Endothelial cell (in vitro differentiated cells): ENCODE results near the gene CCDC85C. TPM values are rescaled to one million over a fixed set of nuclear protein-coding genes. Genes with fewer than 3 reads are reported as not detected.

Source experiments
- DNase-seq: peaks from one replicate; pipeline ENCODE4 v3.0.0; 2021; ENCODE audit warnings: low spot score
- H3K27ac Mint-ChIP-seq: one replicate; pipeline ENCODE4 v1.8.0; 2021; ENCODE audit warnings: mixed read lengths, inconsistent platforms; ENCODE audit not compliant: unreplicated experiment
- H3K27me3 Mint-ChIP-seq: one replicate; pipeline ENCODE4 v1.8.0; 2021; ENCODE audit warnings: mild to moderate bottlenecking, moderate library complexity, mixed read lengths, inconsistent platforms; ENCODE audit not compliant: unreplicated experiment
- H3K36me3 Mint-ChIP-seq: one replicate; pipeline ENCODE4 v1.8.0; 2021; ENCODE audit warnings: mild to moderate bottlenecking, low read depth, mixed read lengths, inconsistent platforms; ENCODE audit not compliant: unreplicated experiment
- H3K4me1 Mint-ChIP-seq: one replicate; pipeline ENCODE4 v1.8.0; 2021; ENCODE audit warnings: mild to moderate bottlenecking, mixed read lengths, inconsistent platforms; ENCODE audit not compliant: unreplicated experiment
- H3K4me3 Mint-ChIP-seq: one replicate; pipeline ENCODE4 v1.8.0; 2021; ENCODE audit warnings: mild to moderate bottlenecking, mixed read lengths, inconsistent platforms; ENCODE audit not compliant: unreplicated experiment
- H3K9me3 Mint-ChIP-seq: one replicate; pipeline ENCODE4 v1.8.0; 2021; ENCODE audit warnings: mixed read lengths, inconsistent platforms; ENCODE audit not compliant: unreplicated experiment
- CTCF ChIP-seq: fragments of 200-600 bp; sonication (generic); IDR thresholded peaks from one replicate; pipeline ENCODE4 v1.5.0; 2021; ENCODE audit warnings: antibody characterized with exemption; ENCODE audit not compliant: unreplicated experiment
- total RNA-seq: library from RNA; stranded (reverse); fragmentation: NEBNext Ultra II Directional; extraction: Animal tissue kit (Norgen Biotek cat#: 25700); gene quantifications from one replicate; pipeline ENCODE4 v1.2.1, GENCODE V29; 2021; ENCODE audit not compliant: unreplicated experiment

Gene CCDC85C
- total RNA-seq, 1 donor from 2014 or later, result 42.1 TPM

DNA sequence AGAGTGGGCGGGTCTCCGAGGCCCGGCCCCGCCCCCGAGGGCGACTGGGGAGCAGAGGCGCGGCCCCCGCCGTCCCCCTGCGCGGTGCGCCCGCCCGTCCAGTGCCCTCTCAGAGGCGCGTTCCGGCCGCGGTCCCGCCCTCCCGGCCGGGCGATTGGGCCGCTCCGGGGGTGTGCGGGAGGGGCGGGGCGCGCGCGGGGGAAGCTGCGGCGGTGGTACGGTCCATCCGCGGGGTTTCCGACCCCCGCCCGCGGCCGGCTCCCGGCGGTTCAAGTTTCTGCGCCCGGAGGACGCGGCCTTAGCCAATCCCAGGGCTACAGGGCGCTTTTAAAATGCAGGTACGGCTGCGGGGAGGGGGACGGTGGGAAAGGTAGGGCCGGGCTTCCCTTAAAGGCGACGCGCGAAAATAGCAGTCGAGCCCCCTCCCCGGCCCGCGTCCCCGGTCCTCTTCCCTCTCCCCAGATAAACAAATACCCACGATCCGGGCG is 315 bp upstream of the CCDC85C start:
- Mint-ChIP-seq H3K27ac (no peak overlapping the region), H3K36me3 (peaks cover 9% of the 10 kb centered on the region), H3K4me1 (peaks cover 34% of the 10 kb centered on the region), H3K4me3 (peak overlapping the region; percentile 87), H3K9me3 (no peaks in the 10 kb centered on the region), H3K27me3 (peaks cover 15% of the 10 kb centered on the region)
- DNase-seq, result peak; percentile 99
- TF ChIP-seq CTCF, result no peak

DNA sequence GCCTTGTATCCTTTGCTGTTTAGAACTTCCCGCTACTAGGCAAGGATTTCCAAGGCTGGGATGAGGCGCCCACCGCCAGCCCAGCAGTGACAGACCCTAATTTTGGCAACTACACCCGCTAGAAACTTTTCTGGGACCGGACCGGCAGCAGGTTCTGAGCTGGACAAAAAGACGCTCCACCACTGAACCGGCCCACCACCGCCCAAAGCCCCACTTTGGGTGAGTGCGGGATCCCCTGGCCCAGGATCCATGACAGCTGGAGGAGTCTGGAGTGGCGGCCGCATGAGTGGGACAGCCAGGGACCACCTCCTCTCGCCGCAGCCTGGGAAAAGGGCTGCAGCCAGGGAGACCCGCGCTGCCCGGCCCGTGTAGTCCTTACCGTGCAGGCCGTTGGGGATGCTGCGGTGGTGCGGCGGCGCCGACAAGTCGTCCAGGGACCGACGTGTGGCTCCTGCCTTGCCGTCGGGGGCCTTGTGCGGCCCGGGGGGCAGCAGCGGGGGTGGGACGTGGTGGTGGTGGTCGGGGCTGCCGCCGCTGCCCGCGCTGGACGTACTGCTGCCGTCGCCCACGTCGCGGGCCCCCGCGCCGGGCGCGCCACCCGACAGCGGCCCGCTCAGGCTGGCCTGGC is 1.1 kb downstream of the CCDC85C start:
- Mint-ChIP-seq H3K9me3 (no peaks in the 10 kb centered on the region), H3K4me1 (peaks cover 47% of the 10 kb centered on the region), H3K4me3 (peak overlapping the region; percentile 93), H3K27ac (no peak overlapping the region), H3K36me3 (peaks cover 9% of the 10 kb centered on the region), H3K27me3 (peaks cover 13% of the 10 kb centered on the region)
- TF ChIP-seq CTCF, result no peak
- DNase-seq, result peak; percentile 18

DNA sequence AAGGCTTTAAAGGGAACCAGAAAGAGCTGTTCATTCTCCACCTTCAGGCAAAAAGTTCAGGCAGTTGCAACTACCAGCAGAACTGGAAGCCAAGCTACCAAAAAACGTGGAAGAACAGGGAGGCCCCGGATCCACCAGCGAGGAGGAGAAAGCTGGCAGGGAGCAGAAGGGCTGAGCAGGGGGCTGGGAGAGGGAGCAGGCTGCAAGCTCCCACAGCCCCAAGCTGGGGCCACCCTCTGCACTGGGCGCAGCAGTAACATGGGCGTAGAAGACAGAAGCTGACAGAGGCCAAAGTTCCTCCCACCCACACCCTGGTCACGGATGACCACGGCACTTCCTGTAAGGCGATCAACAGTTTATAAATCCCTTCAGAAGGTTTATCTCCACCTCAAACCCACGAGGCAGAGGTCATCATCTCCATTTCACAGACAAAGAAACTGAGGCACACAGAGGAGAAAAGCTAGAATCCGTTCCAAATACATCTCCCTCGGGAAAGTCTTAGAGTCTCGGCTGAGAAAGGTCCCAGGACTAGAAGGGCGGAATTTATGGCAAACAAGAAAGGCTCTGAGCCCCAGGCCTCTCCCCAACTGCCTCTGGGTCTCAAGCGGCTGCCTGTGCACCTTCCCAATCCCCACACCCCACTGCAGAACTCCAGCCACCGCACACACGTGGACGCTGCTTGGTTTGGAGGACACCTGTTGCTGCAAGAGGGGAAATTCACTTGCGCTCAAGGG is 1.8 kb downstream of the CCDC85C start:
- H3K36me3 Mint-ChIP-seq, result peaks cover 9% of the 10 kb centered on the region
- TF ChIP-seq CTCF, result no peak
- peaks cover 13% of the 10 kb centered on the region for H3K27me3 Mint-ChIP-seq
- peaks cover 54% of the 10 kb centered on the region for H3K4me1 Mint-ChIP-seq
- no peaks in the 10 kb centered on the region for H3K9me3 Mint-ChIP-seq
- peak overlapping the region; percentile 93 for H3K4me3 Mint-ChIP-seq
- no peak for DNase-seq
- H3K27ac Mint-ChIP-seq, result no peak overlapping the region

DNA sequence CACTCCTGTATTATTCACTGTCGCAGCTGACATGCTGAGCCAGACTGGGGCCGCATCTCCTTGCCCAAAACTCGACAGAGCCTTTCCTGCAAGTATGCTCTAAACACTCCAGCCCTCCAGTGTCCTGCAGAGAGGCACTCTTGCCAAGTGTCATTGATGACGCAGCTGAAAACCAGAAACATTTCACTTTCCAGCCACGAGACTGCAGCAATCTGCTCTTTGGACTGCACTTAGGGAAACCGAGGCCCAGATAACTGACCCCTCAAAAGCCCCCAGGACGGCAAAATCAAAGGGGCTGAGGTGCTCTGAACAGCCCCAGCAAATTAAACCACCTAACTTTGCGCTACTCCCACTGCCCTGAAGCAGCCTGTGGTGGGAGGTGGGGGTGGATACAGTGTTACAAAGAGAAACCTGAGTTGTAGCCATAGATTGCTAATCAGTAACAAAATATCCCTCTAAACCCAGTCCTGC is 2.6 kb downstream of the CCDC85C start:
- peaks cover 11% of the 10 kb centered on the region for H3K27me3 Mint-ChIP-seq
- H3K4me1 Mint-ChIP-seq, result peaks cover 62% of the 10 kb centered on the region
- H3K27ac Mint-ChIP-seq, result no peak overlapping the region
- H3K9me3 Mint-ChIP-seq, result no peaks in the 10 kb centered on the region
- DNase-seq, result no peak
- H3K36me3 Mint-ChIP-seq, result peaks cover 9% of the 10 kb centered on the region
- peak overlapping the region; percentile 93 for H3K4me3 Mint-ChIP-seq
- no peak for TF ChIP-seq CTCF
